ENCODE measurements around the gene MICB. TPM values are rescaled to one million over a fixed set of nuclear protein-coding genes. Genes with fewer than 3 reads are reported as not detected.

Gene MICB
- total RNA-seq, 1 donor from 2014 or later, result 3.7 TPM

DNA sequence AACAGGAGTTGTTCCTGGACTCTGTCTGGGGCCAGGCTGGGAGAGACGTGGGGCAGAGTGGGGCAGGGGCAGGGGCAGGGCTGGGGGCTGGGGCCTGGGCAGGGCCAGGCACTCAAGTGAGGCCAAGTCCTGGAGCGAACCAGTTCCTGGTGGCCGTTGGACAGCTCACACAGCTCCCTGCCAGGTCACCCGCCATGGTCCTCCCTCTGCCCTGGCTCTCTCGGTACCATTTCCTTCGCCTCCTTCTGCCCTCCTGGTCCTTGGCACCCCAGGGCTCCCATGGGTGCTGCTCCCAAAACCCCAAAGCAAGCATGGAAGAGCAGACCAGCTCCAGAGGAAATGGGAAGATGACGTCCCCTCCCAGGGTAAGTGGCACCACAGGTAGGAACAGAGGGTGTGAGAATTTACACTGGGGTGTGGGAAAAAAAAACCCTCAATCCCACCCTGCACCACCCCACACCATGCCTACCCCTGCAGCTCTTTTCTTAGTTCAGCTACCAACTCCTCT, 30.9 kb downstream of the MICB start, which contains the start of gene MCCD1:
Gene MCCD1, plus strand, starts transcription at position 142 of the 508 bp plus-strand sequence. Its CDS starts 53 bp downstream, at position 195.
- FAIRE-seq (no peak), DNase-seq (ENCODE audit: low read depth) (no peak)

DNA sequence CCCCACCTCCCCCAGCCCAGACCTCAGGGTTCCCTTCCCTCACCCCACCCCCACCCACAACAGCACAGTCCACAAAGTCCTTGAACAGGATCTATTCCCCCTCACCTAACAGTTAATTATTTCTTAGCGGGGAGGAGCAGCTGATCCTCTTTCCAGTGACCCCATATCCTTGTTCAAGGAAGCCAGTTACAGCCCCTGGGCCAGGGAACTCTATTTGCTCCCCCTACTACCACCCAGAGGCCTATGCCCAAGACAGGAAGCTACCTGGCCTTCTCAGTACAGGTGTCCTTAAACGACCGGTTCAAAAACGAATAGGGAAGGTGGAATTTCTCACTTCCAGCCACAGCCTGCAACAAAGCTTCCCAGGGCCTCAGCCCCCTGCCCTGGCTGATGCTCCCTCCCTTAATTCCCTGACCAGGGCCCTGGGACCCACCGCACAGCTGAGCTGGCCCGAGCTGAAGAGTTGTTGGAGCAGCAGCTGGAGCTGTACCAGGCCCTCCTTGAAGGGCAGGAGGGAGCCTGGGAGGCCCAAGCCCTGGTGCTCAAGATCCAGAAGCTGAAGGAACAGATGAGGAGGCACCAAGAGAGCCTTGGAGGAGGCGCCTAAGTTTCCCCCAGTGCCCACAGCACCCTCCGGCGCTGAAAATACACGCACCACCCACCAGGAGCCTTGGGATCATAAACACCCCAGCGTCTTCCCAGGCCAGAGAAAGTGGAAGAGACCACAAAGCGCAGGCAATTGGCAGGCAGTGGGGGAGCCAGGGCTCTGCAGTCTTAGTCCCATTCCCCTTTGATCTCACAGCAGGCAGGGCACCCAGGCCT, 31.6 kb downstream of the MICB start:
- peaks cover 26% of the 10 kb centered on the region for H3K36me3 ChIP-seq (ENCODE audit: control insufficient read depth, insufficient read depth, low read length)
- no peaks in the 10 kb centered on the region for H3K27me3 ChIP-seq (ENCODE audit: control insufficient read depth, insufficient read depth, low read length)
- TF ChIP-seq, protein P1, sequence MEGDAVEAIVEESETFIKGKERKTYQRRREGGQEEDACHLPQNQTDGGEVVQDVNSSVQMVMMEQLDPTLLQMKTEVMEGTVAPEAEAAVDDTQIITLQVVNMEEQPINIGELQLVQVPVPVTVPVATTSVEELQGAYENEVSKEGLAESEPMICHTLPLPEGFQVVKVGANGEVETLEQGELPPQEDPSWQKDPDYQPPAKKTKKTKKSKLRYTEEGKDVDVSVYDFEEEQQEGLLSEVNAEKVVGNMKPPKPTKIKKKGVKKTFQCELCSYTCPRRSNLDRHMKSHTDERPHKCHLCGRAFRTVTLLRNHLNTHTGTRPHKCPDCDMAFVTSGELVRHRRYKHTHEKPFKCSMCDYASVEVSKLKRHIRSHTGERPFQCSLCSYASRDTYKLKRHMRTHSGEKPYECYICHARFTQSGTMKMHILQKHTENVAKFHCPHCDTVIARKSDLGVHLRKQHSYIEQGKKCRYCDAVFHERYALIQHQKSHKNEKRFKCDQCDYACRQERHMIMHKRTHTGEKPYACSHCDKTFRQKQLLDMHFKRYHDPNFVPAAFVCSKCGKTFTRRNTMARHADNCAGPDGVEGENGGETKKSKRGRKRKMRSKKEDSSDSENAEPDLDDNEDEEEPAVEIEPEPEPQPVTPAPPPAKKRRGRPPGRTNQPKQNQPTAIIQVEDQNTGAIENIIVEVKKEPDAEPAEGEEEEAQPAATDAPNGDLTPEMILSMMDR (IDR thresholded peaks at IDR 0.05; ENCODE audit: insufficient read depth, low read length, severe bottlenecking), result no peak
- FAIRE-seq (no peak), DNase-seq (ENCODE audit: low read depth) (no peak)
- H3K4me3 ChIP-seq (ENCODE audit: low read depth, low read length), result no peak overlapping the region

More for the DNA sequence above, 30.9 kb downstream of the MICB start, which contains the start of gene MCCD1:
- Histone ChIP-seq H3K36me3 (ENCODE audit: control insufficient read depth, insufficient read depth, low read length) (peaks cover 21% of the 10 kb centered on the region), H3K4me3 (ENCODE audit: low read depth, low read length) (no peak within 1 kb of the TSS), H3K27me3 (ENCODE audit: control insufficient read depth, insufficient read depth, low read length) (no peaks in the 10 kb centered on the region)
- TF ChIP-seq, protein P1 (IDR thresholded peaks at IDR 0.05; ENCODE audit: insufficient read depth, low read length, severe bottlenecking), result no peak

DNA sequence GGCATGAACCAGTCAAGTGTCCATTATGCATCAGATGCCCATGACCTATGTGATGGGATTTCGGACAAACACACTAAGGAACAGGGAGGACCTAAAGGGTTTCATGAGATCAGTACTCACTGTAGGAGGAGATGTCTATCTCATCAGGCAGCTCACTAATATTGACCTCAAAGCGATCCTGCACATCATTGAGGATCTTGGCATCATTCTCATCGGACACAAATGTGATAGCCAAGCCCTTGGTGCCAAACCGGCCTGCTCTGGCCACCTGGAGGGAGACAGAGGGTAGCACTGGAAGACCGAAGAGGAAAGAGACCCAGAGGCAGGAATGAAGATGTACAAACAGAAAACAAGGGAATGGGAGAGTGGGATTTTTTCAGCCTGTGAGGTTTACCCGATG, 32.7 kb downstream of the MICB start:
- DNase-seq (ENCODE audit: low read depth) (no peak), FAIRE-seq (no peak)
- H3K4me3 ChIP-seq (ENCODE audit: low read depth, low read length), result no peak overlapping the region
- peaks cover 36% of the 10 kb centered on the region for H3K36me3 ChIP-seq (ENCODE audit: control insufficient read depth, insufficient read depth, low read length)
- TF ChIP-seq, protein P1 (IDR thresholded peaks at IDR 0.05; ENCODE audit: insufficient read depth, low read length, severe bottlenecking), result no peak
- H3K27me3 ChIP-seq (ENCODE audit: control insufficient read depth, insufficient read depth, low read length), result no peaks in the 10 kb centered on the region

DNA sequence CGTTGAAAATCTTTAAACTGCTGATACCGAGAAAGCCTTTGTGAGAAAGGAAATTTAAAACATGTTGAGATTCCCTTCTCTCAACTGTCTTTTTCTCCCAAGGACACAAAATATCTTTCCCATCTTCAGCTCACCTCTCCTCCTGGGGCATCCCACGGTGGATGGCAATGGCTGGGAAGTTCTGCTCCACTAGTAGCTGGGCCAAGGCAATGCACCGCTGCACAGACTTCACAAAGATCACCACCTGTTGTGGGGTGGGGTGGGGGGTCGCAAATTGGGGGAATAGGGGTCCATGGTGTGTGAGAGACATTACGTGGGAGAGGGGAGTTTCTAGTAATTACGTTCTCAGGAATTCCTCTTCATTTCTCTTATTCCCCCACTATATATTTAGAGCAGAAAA, 33.2 kb downstream of the MICB start:
- DNase-seq (ENCODE audit: low read depth) (no peak), FAIRE-seq (no peak)
- Histone ChIP-seq H3K27me3 (ENCODE audit: control insufficient read depth, insufficient read depth, low read length) (no peaks in the 10 kb centered on the region), H3K4me3 (ENCODE audit: low read depth, low read length) (no peak overlapping the region), H3K36me3 (ENCODE audit: control insufficient read depth, insufficient read depth, low read length) (peaks cover 39% of the 10 kb centered on the region)
- TF ChIP-seq, protein P1 (IDR thresholded peaks at IDR 0.05; ENCODE audit: insufficient read depth, low read length, severe bottlenecking), result no peak

DNA sequence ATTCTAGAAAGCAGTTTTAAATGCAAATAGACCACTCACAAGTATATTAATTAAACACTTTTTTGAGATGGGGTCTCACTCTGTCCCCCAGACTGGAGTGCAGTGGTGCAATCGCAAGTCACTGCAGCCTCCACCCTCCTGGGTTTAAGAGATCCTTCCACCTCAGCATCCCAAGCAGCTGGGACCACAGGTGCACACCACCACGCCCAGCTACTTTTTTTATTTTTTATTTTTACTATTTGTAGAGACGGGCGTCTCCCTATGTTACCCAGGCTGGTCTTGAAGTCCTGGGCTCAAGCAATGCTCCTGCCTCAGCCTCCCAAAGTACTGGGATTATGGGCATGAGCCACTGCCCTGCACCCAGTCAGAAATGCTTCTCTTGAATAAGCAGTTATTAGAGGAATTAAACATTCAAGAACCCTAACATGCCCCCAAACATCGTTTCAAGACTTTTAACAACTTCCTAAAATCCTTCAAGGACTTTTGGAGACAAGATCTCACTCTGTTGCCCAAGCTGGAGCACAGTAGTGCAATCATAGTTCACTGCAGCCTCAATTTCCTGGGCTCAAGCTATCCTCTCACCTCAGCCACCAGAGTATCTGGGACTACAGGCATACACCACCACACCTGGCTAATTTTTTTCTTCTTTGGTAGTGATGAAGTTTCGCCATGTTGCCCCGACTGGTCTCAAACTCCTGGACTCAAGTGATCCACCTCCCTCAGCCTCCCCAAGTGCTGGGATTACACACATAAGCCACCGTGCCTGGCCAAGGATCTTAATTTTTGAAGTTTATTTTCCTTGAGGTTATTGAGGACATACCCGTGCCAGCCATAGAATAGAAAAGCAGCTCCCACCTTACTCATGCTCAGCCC, 34.1 kb downstream of the MICB start:
- Histone ChIP-seq H3K4me3 (ENCODE audit: low read depth, low read length) (no peak overlapping the region), H3K36me3 (ENCODE audit: control insufficient read depth, insufficient read depth, low read length) (peaks cover 39% of the 10 kb centered on the region), H3K27me3 (ENCODE audit: control insufficient read depth, insufficient read depth, low read length) (no peaks in the 10 kb centered on the region)
- TF ChIP-seq, protein P1 (IDR thresholded peaks at IDR 0.05; ENCODE audit: insufficient read depth, low read length, severe bottlenecking), result no peak
- no peak for DNase-seq (ENCODE audit: low read depth)
- no peak for FAIRE-seq

Measured in bronchial epithelial cell (primary cell).